GM18502 (cell line): ENCODE results near the gene CTIF.

ENCODE experiments used
- ATAC-seq: cut with Tn5 transposase; IDR thresholded peaks from one replicate; pipeline ENCODE4 v1.9.1; 2021; ENCODE audit warnings: mild to moderate bottlenecking; ENCODE audit not compliant: unreplicated experiment, poor library complexity

CTIF gene

DNA sequence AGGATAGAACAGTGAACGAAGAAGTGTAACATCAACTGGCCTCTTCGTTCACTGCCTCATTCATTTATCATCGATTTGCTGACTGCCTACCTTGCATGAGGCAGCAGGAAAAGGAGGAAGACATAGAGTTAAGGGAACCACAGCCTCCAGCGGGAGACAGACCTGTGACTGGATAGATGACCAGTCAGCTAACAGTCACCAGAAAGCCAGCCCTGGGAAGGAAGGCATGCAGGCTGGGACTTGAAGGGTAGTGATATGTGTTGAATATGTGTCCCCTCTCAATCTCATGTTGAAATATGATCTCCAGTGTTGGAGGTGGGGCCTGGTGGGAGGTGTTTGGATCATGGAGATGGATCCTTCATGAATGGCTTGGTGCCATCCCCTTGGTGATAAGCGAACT lies 58.3 kb downstream of the CTIF start:
- no peak for ATAC-seq

DNA sequence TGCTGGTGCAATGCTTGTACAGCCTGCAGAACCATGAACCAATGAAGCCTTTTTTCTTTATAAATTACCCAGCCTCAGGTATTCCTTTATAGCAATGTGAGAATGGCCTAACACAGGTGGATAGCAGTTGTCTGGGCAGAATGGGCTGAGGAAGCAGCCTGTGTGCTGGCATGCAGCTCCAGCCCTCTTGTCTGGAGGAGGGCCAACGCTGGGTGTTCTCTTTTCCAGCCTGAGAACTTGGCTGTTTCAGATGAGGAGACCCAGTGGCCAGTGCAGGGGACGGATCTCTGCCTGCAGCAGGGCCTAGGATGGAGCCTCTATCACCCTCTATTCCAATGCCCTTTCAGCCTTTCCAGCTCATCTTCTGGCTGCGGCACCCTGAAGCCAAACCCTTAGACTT lies 58.8 kb downstream of the CTIF start:
- ATAC-seq: no peak

DNA sequence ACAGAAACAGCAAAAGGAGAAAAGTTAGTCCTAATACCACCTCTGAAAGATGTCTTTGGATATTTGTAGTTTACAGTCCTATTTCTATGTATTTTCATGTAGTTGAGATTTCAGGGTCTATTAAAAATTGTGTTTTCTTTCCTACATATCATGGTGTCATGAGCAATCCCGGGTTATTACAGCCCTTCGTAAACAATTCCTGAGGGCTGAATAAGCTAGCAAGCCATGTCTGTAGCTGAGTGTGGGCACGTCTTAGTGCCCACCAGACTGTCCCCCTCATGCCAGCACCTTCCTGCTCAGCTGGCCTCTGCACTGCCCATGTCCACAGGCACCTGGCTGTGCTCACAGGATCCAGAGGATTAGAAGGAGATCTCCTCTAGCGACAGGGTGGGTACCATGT lies 60.6 kb downstream of the CTIF start:
- ATAC-seq: no peak

DNA sequence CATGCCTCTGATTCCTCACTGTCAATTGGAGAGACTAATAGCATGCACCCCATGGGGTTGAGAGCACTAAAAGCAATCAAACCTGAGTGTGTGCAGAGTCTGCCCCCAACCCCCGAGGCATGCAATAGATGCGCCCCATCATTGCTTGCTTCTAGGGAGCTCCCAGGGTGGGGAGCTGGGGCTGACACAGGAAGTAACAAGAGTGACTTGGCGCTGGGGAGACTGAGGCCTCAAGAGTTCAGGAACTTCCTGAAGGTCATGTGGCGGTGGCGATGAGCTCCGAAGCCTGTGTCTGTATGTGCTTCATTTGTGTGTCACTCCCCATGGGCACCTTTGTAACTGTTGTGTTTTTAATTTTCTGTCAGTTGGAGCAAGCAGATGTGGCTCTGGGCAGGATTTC lies 61.2 kb downstream of the CTIF start:
- no peak for ATAC-seq

DNA sequence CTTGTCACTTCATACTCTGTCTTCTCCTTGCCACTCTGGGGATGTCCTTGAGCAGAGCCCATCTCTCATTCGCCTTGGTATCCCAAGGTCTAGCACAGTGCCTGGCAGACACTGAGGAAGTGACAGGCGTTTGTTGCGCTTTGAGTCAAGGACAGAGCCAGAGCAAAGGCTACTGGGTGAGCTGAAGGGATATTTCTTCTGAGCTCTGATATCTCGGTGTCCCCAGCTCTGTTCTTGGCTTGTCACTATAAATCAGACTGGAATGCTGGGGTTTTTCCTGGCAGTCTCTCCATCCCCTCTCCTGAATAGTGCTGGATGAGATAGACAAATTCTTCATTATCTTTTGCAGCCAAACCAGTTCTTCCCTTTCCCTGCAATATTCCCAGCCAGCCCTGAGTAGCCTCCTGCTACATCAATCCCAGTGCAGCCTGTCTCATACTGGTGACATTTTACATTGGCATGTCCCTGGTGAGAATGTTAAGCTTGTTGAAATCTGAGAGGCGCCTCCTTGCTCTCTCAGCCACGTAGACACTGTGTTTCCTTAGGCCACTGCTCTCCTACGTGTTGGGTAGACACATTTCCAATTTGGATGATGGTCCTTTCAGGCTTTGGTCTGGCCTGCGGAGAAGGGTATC lies 61.7 kb downstream of the CTIF start:
- ATAC-seq: no peak

DNA sequence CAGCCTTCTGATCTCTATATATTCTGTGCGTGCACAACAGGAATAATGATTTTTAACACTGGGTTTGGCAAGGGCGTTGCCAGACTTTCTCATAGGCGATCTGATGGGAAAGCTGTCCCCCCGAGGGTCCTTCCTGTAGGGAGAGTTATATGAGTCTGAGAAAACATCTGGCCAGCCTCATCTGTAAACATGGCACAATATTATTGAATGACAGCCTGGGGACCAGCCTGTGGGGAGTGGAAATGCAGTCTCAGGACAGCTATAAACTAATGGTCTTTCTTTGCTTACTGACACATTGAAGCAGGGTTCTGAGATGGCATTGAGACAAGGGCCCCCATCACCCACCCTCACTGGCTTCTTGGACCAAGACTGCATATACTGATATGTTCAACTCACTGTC lies 62.5 kb downstream of the CTIF start:
- no peak for ATAC-seq

DNA sequence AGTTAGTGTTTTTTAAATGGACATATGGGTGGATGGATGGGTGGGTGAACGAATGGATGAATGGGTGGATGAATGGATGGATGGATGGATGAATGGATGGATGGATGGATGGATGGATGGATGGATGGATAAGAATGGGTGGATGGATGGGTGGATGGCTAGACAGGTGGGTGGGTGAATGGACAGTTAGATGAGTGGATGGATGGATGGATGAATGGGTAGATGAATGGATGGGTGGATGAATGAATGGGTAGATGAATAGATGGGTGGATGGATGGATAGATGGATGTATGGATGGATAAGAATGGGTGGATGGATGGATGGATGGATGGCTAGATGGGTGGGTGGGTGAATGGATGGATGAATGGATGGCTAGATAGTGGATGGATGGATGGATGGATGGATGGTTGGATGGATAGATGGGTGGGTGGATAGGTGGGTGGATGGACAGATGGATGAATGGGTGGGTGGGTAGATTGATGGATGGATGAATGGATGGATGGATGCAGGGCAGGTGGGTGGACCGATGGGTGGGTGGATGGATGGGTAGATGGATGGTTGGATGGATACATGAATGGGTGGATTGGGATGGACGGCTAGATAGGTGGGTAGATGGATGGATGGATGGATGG lies 64.0 kb downstream of the CTIF start:
- no peak for ATAC-seq

DNA sequence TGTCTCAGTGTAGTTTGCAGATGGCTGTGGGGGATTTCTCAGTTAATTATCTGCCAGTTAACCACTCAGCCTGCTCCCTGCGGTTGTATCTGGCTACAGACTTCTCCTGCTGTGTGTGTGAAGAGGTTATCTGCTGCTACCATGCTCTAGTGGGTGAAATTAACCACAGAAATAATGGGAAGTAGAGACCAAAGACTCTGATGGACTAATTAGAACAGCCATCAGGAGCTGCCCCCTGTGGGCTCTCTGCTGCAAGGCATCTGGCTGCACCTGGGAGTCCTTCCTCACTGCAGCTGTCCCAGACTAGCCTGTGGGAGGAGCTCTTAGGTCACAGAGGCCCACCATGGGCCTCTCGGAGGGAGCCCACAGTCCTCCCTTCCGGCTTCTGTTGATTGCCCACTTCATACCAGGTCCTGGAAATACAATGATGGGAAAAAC lies 66.6 kb downstream of the CTIF start:
- ATAC-seq: peak; percentile 58

DNA sequence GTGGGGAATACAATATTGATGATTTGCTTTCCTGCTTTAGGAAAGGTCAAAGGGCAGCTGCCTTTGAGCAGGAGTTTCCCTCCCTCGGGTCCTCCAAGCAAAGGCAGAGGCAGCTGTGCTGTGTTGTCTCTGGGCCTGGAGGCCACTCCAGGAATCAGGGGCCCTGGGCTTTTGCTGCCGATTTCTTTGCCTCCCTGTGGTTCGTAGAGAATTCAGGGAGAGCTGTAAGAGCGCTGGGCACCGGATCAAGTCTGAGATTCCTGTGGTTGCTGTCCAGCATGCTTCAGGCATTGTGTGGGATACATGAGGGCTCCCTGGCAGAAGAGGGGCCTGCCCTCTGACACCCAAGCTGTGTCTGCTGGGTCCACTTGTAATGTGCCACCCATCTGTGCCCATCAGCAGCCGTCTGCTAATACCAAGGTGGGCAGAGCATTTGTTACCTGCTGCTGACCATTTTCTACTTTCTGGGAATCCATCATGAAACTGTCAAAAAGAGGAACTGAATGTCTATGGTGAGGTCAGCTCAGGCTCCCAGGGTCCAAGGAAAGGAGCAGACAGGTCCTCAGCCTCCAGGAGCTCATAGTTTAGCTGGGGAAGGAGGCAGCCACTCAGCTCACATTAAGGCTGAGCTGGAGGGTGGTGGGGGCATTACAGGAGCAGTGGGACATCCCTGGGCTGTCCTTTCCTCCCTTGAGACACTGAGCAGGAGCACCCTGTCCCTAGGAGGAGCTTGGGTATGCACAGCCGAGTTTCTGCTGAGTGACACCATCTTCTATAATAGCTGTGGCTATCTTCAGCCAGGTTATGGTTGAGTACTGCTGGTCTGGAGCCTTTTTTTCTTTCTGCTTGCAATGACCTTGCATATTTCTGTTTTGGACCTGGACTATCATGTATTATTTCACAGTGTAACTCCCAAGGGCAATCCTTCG lies 68.5 kb downstream of the CTIF start:
- no peak for ATAC-seq

DNA sequence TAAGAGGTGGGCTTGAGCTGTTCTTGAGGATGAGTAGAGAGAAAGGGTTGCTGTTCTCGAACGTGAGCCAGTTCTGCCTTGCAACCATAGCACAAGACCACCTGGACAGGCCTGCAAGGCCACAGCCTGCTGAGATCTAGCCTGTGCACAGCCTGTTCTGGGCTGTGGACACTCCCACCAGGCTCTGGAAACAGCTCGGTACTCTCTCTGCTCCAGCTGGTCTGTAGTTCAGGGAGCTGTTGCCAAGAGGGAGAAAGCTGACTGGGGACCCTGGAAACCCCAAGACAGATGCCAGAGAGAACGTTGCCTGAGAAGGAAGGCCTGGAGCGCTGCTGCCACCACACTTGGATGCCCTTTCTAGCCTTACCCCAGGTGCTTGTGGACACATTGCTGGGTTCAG lies 69.8 kb downstream of the CTIF start:
- ATAC-seq: no peak

DNA sequence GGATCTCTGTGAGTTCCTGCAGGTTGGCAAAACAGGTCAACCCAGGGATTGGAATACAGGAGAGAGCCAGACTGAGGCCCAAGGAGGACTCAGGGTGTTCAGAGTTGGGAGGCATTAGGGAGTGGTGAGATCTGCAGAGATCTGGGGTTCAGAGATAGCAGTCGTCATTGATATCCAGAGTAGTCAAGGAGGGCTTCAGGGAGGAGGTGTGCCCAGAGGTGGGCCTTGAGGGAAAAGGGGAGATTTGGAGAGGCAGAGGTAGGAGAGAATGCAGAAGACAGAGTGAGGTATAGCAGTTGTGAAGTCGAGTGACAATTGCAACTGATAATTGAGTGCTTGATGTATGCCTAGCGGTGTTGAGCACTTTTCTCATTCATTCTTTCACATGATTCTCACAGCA lies 70.3 kb downstream of the CTIF start:
- no peak for ATAC-seq

DNA sequence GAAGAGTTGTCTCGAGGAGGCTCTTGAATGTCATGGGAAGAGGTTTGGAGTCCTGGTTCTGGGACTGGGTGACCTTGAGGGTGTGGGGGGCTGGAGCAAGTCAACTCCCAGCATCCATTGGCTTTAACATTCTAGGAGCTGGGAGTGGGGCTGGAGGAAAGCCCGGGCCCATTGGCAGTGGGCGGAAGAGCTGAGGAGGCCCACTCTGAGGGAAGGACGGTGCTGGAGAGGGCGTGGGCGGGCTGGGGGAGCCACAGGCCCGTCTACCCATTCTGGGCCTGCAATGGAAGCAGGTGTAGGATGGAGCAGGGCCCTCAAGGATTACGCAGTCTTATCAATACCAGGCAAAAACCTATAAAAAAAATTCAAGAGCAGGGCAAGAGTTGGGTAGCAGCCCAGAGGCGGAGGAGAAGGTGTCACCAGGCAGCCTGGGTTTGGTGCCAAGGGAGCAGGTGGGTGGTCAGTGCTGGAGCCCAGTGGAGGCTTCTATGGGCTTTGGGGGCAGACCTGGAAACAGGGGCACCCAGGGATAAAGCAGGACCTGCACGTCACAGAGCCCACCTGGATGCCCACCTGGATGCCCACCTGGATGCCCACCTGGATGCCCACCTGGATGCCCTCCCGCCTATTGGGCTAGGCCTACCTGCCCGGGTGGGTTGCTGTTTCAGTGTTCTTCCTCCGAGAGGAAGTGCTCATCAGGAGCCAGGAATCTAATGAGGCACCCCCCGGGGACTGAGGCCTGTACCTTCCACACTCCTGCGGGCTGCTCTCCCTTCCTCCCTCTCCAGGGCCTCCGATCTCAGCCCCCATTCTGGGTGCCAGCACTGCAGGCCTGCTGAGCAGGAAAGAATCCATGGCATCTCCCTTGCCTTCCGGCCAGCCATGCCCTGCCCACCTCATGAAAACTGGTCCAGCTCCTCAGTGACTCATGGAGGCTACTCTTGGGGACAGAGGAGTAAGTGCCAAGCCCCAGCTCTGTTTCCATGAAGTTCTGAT lies 71.3 kb downstream of the CTIF start:
- no peak for ATAC-seq

DNA sequence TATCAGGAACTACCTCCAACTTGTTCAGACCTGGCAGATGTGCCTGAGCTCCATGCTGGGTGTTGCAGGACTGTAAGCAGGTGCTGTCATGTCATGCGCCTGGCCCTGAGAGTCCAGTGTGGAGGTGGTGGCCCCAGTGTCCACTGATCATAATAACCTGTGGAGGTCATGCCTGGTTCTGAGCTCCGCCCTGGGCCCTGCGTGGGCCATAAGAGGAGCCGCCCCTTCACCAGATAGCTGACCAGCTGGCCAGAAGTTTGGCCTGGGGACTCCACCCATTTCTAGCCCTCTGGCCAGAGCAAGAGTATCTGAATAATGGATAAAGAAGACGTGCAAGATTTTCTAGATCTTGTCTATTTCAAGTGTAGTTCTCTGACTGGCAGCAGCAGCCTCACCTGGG lies 72.4 kb downstream of the CTIF start:
- no peak for ATAC-seq

DNA sequence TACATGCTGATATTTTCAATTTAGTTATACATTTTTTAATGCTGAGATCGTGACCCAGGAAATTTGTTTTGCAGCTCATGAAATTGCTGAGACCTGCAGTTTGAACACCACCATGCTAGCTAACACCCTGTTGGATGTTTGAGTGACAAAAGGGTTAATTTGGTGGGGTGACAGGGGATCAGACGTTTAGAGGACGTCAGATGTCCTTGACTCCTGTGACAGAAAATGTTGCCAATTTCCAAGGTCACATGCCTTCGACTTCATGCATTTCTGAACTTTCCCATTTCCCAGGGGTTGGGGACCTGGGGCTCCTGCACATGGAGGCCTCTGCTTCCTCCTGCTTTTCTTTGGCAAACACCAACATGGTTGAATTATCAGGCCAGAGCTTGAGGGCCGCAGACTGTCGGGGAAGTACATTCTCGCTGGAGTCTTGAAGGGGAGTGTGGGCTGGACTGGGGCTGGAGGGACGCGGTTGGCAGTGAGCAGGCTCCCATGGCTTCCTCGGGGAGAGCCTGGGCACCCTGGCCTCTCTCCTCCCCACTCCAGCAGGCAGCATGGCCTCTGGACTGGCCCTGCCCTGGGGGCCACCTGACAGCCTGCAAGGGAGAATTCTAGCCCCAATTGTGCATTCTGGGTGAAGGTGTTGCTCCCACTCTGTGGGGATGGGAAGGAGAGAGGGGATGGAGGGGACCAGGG lies 73.1 kb downstream of the CTIF start:
- no peak for ATAC-seq

DNA sequence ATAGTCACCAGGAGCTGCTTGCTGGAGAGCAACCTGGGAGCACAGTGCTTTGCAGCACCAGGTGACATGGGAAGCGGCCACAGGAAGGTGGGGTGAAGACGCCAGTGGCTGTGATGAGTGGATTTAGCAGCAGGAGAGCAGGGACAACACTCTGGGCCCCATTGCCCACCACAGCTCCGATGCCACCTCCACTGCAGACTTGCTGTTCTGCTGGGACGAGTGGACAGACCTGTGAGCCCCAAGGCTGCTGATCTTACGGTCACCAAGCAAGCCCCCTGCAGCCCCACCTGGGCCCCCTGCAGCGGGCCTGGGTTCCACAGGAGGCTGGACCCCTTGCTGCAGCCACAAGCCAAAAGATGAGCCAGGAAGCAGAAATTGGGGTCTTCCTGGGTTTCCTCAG lies 73.7 kb downstream of the CTIF start:
- ATAC-seq: no peak

DNA sequence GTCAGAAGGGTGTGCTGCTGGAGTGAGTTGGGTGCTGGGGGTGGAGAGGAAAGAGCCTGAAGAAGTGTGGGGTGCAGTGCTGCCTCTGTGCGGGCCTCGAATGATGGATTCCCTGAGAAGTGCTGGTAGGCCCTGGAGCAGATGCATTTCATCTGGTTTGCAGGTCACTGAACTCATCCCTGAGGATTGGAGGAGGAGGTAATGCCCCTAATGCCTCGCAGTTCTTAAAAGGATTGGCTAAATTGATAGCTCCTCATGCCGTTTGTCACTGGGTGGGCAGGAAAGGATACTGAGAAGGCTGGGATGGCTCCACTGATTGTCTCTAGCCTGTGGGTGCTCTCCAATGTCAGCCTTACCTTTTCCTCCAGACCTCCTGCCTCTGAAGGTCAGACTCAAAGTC lies 74.1 kb downstream of the CTIF start:
- no peak for ATAC-seq

DNA sequence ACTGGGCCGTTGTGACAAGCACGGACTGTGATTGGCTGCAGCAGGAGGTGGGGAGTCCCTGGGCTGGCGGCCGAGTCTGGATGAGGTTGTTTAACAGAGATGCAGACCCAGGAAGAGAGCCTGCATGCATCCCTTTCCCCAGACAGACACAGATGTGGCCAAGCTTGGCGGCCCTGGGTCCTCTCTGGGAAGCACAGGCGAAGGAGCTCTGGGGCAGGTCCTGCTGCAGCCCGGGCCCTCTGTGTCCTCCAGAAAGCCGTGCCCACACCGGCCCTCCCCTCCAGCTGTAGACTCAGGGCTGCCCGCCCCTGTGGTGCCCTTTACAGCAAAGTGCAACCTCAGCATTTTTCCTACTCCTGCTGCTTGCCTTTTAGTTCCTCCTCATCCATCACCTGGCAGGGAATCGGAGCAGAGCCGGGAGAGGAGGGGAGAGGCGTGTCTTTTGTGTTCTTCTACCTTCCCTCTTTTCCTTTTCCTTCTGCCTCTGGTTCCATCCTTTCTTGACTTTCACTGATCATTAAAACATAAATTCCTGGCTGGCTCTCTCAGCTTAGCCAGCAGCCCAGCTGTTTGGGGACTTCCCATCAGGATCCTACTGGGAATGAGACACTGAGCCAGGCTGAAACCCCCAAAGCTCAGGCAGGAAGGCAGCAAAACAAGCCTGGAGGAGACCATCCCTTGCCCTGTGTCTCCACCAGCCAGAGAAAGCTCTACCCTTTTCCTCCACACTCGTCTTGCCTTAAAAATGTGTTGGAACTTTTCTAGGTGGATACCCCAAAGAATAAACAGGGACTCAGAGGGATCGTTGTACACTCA lies 75.0 kb downstream of the CTIF start:
- no peak for ATAC-seq

DNA sequence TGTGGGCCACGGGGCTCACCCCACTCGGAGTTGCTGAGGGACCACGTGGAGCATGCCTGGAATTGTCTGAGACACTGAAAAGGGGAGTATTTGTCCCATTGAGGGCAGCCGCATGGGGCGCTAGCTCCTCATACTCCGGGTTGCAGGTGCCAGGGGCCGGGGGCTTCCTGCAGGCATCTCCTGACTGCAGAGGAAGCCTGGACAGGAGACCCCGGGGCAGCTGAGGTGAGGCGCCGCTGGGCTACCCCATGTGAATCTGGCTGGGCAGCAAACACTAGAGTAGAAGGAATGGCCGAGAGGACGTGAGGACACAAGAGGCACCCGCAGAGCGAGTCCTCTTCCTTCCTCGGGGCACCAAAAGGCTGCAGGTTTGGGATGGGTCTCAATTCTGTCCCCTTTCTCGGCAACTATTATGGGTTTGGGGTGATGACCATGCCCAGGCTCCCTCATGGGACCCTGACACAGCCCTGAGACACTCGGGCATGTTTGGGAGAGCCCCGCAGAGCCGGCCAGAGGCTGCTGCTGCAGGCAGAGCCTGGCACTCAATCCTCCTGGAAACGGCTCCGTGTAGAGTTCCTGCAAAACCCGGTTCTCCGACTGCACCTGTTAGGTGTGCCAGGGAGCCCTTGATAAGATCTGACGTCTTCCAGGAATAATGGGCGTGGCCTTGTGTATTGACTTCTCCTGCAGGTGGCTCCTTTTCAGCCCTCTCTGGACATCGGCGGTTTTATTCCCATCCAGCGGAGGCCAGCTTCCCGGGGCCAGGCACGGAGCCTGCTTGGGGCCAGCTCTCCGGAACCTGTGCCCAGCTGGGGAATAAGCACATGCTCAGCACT lies 77.0 kb downstream of the CTIF start:
- ATAC-seq: no peak
